DOHH2 (cell line): ENCODE results near the gene TUBD1.

Experiments
- H3F3A ChIP-seq: fragments of 200-600 bp; sonication (generic), shearing (Covaris generic); 2 replicates; pipeline ENCODE4 v1.6.0; 2016; ENCODE audit warnings: antibody characterized with exemption, mild to moderate bottlenecking; ENCODE audit not compliant: control insufficient read depth, insufficient read depth
- H3K27ac ChIP-seq: fragments of 200-600 bp; sonication (generic); 2 replicates; pipeline ENCODE4 v1.5.1; 2014; ENCODE audit warnings: low read depth, mild to moderate bottlenecking, low read length, moderate library complexity
- H3K27me3 ChIP-seq: fragments of 200-600 bp; sonication (generic); 2 replicates; pipeline ENCODE4 v1.6.1; 2014; ENCODE audit warnings: mild to moderate bottlenecking, low read length, mixed read lengths; ENCODE audit not compliant: control insufficient read depth
- H3K36me3 ChIP-seq: fragments of 200-600 bp; sonication (generic); 2 replicates; pipeline ENCODE4 v1.6.1; 2014; ENCODE audit warnings: mild to moderate bottlenecking, low read length, moderate library complexity, mixed read lengths; ENCODE audit not compliant: control insufficient read depth
- H3K4me1 ChIP-seq: fragments of 200-600 bp; sonication (generic); 2 replicates; pipeline ENCODE4 v1.6.1; 2014; ENCODE audit warnings: mild to moderate bottlenecking, low read length, mixed read lengths; ENCODE audit not compliant: control insufficient read depth
- H3K4me2 ChIP-seq: fragments of 200-600 bp; sonication (generic); 2 replicates; pipeline ENCODE4 v1.6.0; 2014; ENCODE audit warnings: mild to moderate bottlenecking, low read length, moderate library complexity
- H3K4me3 ChIP-seq: fragments of 200-600 bp; sonication (generic); 2 replicates; pipeline ENCODE4 v1.5.1; 2014; ENCODE audit warnings: mild to moderate bottlenecking, low read length, mixed read lengths
- H3K79me2 ChIP-seq: fragments of 200-600 bp; sonication (generic); 2 replicates; pipeline ENCODE4 v1.6.1; 2014; ENCODE audit warnings: mild to moderate bottlenecking, low read length, mixed read lengths; ENCODE audit not compliant: control insufficient read depth
- H3K9me2 ChIP-seq: fragments of 200-600 bp; sonication (generic); replicated peaks from 2 replicates; pipeline ENCODE4 v1.6.1; 2014; ENCODE audit warnings: mild to moderate bottlenecking, low read length, mixed read lengths; ENCODE audit not compliant: control insufficient read depth
- H3K9me3 ChIP-seq: fragments of 200-600 bp; sonication (generic); 2 replicates; pipeline ENCODE4 v1.6.1; 2014; ENCODE audit warnings: antibody characterized with exemption, low read length, mixed read lengths; ENCODE audit not compliant: control insufficient read depth, insufficient read depth
- H4K20me1 ChIP-seq: fragments of 200-600 bp; sonication (generic); 2 replicates; pipeline ENCODE4 v1.6.0; 2014; ENCODE audit warnings: low read depth, mild to moderate bottlenecking, antibody characterized with exemption, low read length, moderate library complexity; ENCODE audit not compliant: control insufficient read depth, insufficient read depth
- CTCF ChIP-seq: fragments of 200-600 bp; sonication (generic); IDR thresholded peaks from one replicate; pipeline ENCODE4 v1.5.1; 2014; ENCODE audit warnings: antibody characterized with exemption, mild to moderate bottlenecking, low read depth, low read length; ENCODE audit not compliant: poor library complexity, severe bottlenecking
- EZH2phosphoT487 ChIP-seq: fragments of 200-600 bp; sonication (generic); IDR thresholded peaks from 2 replicates; pipeline ENCODE4 v1.6.1; 2017; ENCODE audit warnings: borderline replicate concordance, mild to moderate bottlenecking, antibody characterized with exemption, low read length, moderate library complexity, mixed read lengths

Gene TUBD1

DNA sequence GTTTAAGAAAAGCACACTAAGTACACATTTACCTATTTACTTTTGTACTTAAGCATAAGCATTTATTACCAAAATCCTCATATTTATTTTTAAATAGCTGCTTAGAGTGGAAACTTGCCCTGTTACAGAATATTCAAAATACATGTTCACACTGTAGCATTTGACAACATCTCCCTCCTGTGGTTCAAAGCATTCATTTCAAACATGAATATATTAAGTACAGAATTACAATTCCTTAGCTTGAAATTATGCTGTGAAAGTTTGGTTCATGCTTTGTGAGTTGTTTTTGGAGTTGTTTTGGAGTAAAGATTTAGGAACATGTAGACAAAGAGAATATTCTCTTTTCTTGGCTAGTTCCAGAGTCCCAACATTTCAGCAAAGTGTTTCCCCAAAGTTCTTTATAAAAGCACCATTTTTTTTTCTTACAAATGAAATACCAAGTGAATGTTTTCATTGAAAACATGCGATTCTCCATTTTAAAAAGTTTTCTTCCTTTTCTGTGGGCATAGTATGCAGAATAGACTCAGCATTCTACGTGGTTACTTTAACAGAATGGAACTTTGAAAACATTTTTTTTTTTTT lies 33.2 kb downstream of the TUBD1 start:
- Histone ChIP-seq H3K4me3 (no peak overlapping the region), H4K20me1 (no peaks in the 10 kb centered on the region), H3K4me2 (no peak overlapping the region), H3K9me2 (no peaks in the 10 kb centered on the region), H3K4me1 (no peaks in the 10 kb centered on the region), H3K79me2 (peaks cover 8% of the 10 kb centered on the region; the same call in 1 of the 2 replicates), H3K27me3 (no peaks in the 10 kb centered on the region), H3K9me3 (no peaks in the 10 kb centered on the region), H3K27ac (no peak overlapping the region), H3K36me3 (peaks cover 5% of the 10 kb centered on the region), H3F3A (peaks cover 6% of the 10 kb centered on the region)
- TF ChIP-seq CTCF (peak; percentile 51), EZH2phosphoT487 (no peak)

- Histone ChIP-seq H3K4me3 (no peak overlapping the region), H3K4me1 (peaks cover 2% of the 10 kb centered on the region), H3F3A (peaks cover 6% of the 10 kb centered on the region), H4K20me1 (no peaks in the 10 kb centered on the region), H3K36me3 (peaks cover 5% of the 10 kb centered on the region), H3K9me2 (no peaks in the 10 kb centered on the region), H3K27ac (no peak overlapping the region), H3K4me2 (no peak overlapping the region), H3K27me3 (no peaks in the 10 kb centered on the region), H3K9me3 (no peaks in the 10 kb centered on the region), H3K79me2 (peaks cover 9% of the 10 kb centered on the region; the same call in 1 of the 2 replicates)
- TF ChIP-seq EZH2phosphoT487 (no peak), CTCF (no peak)
Measured at GRCh38 chr17:59858932-59859331, 33.8 kb downstream of the TUBD1 start.

DNA sequence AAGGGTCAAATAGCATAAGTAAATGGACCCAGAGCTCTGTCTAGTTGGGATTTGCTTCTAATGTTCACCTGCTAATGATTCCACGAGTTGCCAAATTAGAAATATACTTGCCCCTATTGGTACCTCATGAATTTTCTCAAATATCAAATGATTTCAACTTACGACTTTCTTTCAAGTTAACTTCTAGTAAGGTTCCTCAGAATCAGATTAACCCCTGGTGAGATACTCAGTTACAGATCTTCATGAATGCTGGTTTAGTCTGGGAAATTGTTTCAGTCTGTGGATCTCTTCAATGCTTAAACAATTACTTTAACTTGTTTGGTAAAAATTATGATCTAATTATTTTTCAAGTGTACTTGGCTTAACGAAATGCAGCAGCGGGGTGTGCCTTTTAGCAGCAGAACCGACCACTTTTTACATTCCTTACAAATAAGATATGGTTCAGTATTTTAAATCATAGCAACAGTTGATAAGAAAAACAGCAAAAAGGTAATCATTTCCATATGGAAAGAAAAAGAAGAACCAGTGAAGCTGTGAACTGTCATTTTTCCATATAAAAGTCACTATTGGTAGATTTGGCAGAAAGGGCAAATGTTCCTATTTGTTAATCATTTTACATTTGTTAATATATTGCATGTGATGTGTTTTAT lies 34.5 kb downstream of the TUBD1 start:
- H3F3A ChIP-seq = peaks cover 6% of the 10 kb centered on the region
- H3K9me2 ChIP-seq = no peaks in the 10 kb centered on the region
- TF ChIP-seq CTCF = no peak
- TF ChIP-seq EZH2phosphoT487 = no peak
- H3K36me3 ChIP-seq = peaks cover 5% of the 10 kb centered on the region
- H4K20me1 ChIP-seq = no peaks in the 10 kb centered on the region
- H3K79me2 ChIP-seq = peaks cover 15% of the 10 kb centered on the region; the same call in 1 of the 2 replicates
- H3K27me3 ChIP-seq = no peaks in the 10 kb centered on the region
- H3K9me3 ChIP-seq = no peaks in the 10 kb centered on the region
- H3K4me3 ChIP-seq = no peak overlapping the region
- H3K4me2 ChIP-seq = no peak overlapping the region
- peaks cover 8% of the 10 kb centered on the region for H3K4me1 ChIP-seq
- H3K27ac ChIP-seq = no peak overlapping the region
